GM10847 (cell line): ENCODE measurements around the gene PROM2.

ENCODE experiments used
- POLR2A ChIP-seq: IDR thresholded peaks from 2 replicates; pipeline ENCODE4 v1.6.1; 2011; ENCODE audit not compliant: insufficient read length; ENCODE audit errors: extremely low read depth

The PROM2 gene

GRCh38 chr2:95329891-95330793 is 55.9 kb downstream of the PROM2 start:
- TF ChIP-seq POLR2A = no peak

DNA sequence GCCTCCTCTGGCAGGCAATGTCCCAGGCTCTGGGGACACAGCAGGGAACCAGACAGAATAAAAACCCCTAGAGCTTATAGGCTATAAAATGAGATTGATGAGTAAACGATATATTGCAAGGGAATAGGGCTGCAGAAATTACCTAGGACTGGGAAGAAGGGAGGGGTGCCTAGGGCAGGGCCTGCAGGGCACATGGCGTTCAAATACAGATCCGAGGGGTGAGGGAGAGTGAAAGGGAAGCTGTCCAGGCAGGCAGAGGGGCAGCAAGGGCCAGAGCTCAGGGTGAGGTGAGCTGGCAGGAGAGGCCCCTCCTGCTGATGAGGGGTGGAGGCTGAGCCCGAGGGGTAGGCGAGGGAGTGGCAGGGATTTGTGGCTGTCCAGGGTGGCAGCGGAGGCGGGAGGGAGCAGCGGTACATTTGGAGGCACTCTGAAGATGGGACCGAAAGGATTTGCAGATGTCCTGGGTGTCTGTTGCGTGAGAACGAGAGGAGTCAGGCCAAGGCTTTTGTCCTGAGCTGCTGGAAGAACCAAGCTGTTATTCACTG is 56.6 kb downstream of the PROM2 start:
- TF ChIP-seq POLR2A = no peak

DNA sequence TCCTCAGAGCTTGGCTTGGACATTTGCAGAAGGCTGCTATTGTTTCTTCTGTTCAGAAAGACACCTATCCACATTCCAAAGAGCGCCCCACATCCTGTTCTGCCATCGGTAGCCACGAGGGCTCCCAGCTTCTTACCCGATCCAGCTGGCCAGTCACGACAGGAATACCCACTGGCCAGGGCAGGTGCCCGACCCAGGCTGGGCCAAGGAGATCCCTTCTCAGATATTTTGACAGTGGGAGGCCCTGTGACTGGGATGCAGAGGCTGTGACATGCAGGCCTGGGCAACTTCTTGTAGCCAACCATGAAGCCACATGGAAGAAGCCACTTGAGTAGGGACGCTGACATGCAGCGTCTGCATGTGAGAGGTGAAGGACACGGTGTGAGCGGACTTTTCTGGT is 57.4 kb downstream of the PROM2 start:
- TF ChIP-seq POLR2A = no peak

GRCh38 chr2:95332036-95332435 is 57.8 kb downstream of the PROM2 start:
- TF ChIP-seq POLR2A = no peak

- TF ChIP-seq POLR2A = no peak
These were observed 58.8 kb downstream of the PROM2 start for GRCh38 chr2:95333056-95333455.

GRCh38 chr2:95333888-95334338 is 59.7 kb downstream of the PROM2 start:
- TF ChIP-seq POLR2A = no peak

DNA sequence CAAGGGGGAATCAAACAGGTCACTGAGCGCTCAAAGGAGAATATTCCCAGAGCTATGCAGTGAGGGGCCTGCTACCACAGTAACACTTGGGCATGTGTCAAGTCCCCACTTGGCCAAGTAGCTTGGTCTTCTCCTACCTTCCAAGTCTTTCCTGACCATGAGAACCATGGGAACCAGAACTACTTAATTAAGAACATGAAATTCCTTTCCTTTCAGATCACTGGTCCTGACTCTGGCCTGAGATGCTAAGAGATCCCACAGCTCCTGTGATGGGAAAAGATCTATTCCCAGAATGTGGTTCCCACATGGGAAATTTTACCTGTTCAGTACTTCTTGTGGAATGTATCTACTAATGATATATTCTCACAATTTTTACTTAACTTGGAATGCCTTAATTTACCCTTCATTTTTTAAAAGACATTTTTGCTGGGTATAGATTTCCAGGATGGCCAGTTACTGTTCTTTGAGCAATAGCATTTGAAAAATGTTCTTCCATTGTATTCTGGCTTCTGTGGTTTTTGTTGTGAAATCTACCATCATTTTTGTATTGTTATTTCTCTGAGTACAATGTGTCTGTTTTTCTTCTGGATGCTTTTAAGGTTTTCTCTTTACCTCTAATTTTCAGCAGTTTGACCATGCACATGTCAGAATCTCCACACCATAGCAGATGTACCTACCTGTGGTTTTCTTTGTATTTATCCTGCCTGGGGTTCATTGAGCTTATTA is 60.8 kb downstream of the PROM2 start:
- TF ChIP-seq POLR2A = no peak

GRCh38 chr2:95336406-95336805 is 62.2 kb downstream of the PROM2 start:
- TF ChIP-seq POLR2A = no peak

- no peak for TF ChIP-seq POLR2A
These were observed 63.6 kb downstream of the PROM2 start for GRCh38 chr2:95337829-95338228.
